GM12864 (cell line): ENCODE data around the gene BRF1.

ENCODE experiments used
- DNase-seq: peaks from one replicate; pipeline ENCODE4 v3.0.0-alpha.2; 2011; ENCODE audit warnings: low read depth
- H3K4me3 ChIP-seq: 2 replicates; pipeline ENCODE4 v1.5.1; 2011; ENCODE audit warnings: mild to moderate bottlenecking, low read depth, low read length, control low read depth
- CTCF ChIP-seq: IDR thresholded peaks from 2 replicates; pipeline ENCODE4 v1.5.1; 2011; ENCODE audit warnings: low read depth, mild to moderate bottlenecking, moderate library complexity, low read length, control low read depth, inconsistent platforms; ENCODE audit errors: missing control alignments

Gene BRF1

GRCh38 chr14:105219043-105219612, 81.7 kb downstream of the BRF1 start:
- H3K4me3 ChIP-seq = no peak overlapping the region
- TF ChIP-seq CTCF = no peak

DNA sequence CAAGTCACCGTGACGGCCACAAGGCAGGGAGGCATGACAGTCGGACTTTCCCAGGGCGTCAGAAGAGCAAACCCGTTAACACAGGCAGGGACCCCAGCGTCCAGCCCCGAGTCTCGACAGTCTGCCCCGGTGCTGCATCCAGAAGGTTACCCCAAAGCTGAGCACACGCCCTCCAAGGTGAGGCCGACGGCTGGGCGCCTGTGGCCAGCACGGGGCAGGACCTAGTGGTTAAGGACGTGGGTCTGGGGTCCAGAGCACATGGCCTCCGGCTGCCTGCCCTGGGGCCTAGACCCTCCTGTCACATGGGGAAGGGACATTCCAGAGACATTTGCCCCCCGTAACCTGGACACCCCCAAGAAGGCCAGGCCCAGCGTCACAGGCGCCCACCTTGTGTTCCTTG, 82.2 kb downstream of the BRF1 start:
- TF ChIP-seq CTCF = no peak
- DNase-seq = no peak
- no peak overlapping the region for H3K4me3 ChIP-seq

More at GRCh38 chr14:105219043-105219612, 81.7 kb downstream of the BRF1 start:
- DNase-seq = no peak

DNA sequence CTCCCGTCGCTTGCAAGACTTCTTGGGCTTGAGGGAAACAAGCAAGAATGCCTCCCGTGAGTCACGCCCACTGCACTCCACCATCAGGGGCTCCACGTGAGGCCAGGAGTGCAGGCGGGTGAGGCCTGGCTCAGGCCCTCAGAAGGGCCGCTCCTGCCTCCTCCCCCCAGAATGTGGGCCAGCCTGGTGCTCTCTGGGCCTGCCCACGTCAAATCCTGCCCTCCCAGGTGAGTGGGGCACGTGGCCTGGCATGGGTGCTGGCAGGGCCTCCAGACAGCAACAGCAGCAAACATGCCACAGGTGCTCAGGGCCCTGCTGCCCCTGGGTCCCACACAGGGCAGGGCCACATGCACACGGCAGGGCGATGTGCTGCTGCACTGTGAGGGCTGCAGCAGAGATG, 83.0 kb downstream of the BRF1 start:
- H3K4me3 ChIP-seq = no peak overlapping the region
- no peak for TF ChIP-seq CTCF
- no peak for DNase-seq

- no peak for DNase-seq
- no peak for TF ChIP-seq CTCF
- H3K4me3 ChIP-seq = no peak overlapping the region
These were observed 84.1 kb downstream of the BRF1 start for GRCh38 chr14:105216490-105217247.

DNA sequence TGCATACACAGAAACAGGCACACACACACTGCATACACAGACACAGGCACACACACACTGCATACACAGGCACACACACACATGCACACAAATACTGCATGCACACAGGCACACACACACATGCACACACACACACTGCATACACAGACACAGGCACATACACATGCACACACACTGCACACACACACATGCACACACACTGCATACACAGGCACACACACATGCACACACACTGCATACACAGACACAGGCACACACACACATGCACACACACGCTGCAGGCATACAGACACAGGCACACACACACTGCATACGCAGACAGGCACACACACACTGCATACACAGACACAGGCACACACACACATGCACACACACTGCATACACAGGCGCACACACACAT, 85.2 kb downstream of the BRF1 start:
- DNase-seq = no peak
- no peak for TF ChIP-seq CTCF

GRCh38 chr14:105214324-105214915, 86.4 kb downstream of the BRF1 start:
- TF ChIP-seq CTCF = no peak
- no peak overlapping the region for H3K4me3 ChIP-seq
- no peak for DNase-seq

More for the DNA sequence above, 85.2 kb downstream of the BRF1 start:
- no peak overlapping the region for H3K4me3 ChIP-seq
